ENCODE data around the gene TINAGL1.
"Not testable (repeated sequence)": the region's sequence is repeated elsewhere in the genome, so short reads cannot be mapped to it uniquely, and the experiment has no call there.

Gene TINAGL1

GRCh38 chr1:31586376-31587327 is 10.3 kb downstream of the TINAGL1 start:
- peaks cover 9% of the 10 kb centered on the region for H3K4me1 Mint-ChIP-seq
- H3K27me3 Mint-ChIP-seq = peaks cover 57% of the 10 kb centered on the region
- no peaks in the 10 kb centered on the region for H3K36me3 Mint-ChIP-seq
- no peak overlapping the region for H3K27ac Mint-ChIP-seq
- H3K9me3 Mint-ChIP-seq = no peaks in the 10 kb centered on the region
- H3K4me3 Mint-ChIP-seq = no peak overlapping the region
- peak; percentile 39 for ATAC-seq

- H3K4me1 Mint-ChIP-seq, ATAC-seq, H3K4me3 Mint-ChIP-seq, H3K36me3 Mint-ChIP-seq, H3K9me3 Mint-ChIP-seq, H3K27ac Mint-ChIP-seq: not testable (repeated sequence)
- H3K27me3 Mint-ChIP-seq = peaks cover 64% of the 10 kb centered on the region
Measured at GRCh38 chr1:31587328-31587699, 11.0 kb downstream of the TINAGL1 start.

- Mint-ChIP-seq H3K36me3 (no peaks in the 10 kb centered on the region), H3K4me3 (no peak overlapping the region), H3K27me3 (peaks cover 69% of the 10 kb centered on the region), H3K9me3 (no peaks in the 10 kb centered on the region), H3K4me1 (peaks cover 9% of the 10 kb centered on the region), H3K27ac (no peak overlapping the region)
- peak; percentile 50 for ATAC-seq
Measured at GRCh38 chr1:31587720-31588423, 11.6 kb downstream of the TINAGL1 start.

- no peaks in the 10 kb centered on the region for H3K9me3 Mint-ChIP-seq
- H3K36me3 Mint-ChIP-seq = no peaks in the 10 kb centered on the region
- peaks cover 70% of the 10 kb centered on the region for H3K27me3 Mint-ChIP-seq
- peaks cover 9% of the 10 kb centered on the region for H3K4me1 Mint-ChIP-seq
- H3K4me3 Mint-ChIP-seq = no peak overlapping the region
- no peak overlapping the region for H3K27ac Mint-ChIP-seq
- ATAC-seq = no peak
Measured at GRCh38 chr1:31588751-31589515, 12.6 kb downstream of the TINAGL1 start.

GRCh38 chr1:31591425-31592093 is 15.2 kb downstream of the TINAGL1 start:
- H3K27me3 Mint-ChIP-seq = peaks cover 58% of the 10 kb centered on the region
- no peak for ATAC-seq
- H3K27ac Mint-ChIP-seq = no peak overlapping the region
- H3K4me1 Mint-ChIP-seq = peaks cover 14% of the 10 kb centered on the region
- no peaks in the 10 kb centered on the region for H3K36me3 Mint-ChIP-seq
- H3K4me3 Mint-ChIP-seq = no peak overlapping the region
- H3K9me3 Mint-ChIP-seq = no peaks in the 10 kb centered on the region

- H3K4me1 Mint-ChIP-seq = peaks cover 17% of the 10 kb centered on the region
- H3K9me3 Mint-ChIP-seq = no peaks in the 10 kb centered on the region
- no peak for ATAC-seq
- peaks cover 55% of the 10 kb centered on the region for H3K27me3 Mint-ChIP-seq
- no peaks in the 10 kb centered on the region for H3K36me3 Mint-ChIP-seq
- H3K4me3 Mint-ChIP-seq = no peak overlapping the region
- H3K27ac Mint-ChIP-seq = no peak overlapping the region
Measured at GRCh38 chr1:31592132-31592531, 15.8 kb downstream of the TINAGL1 start.

- peaks cover 10% of the 10 kb centered on the region for H3K4me1 Mint-ChIP-seq
- H3K9me3 Mint-ChIP-seq = no peaks in the 10 kb centered on the region
- H3K27me3 Mint-ChIP-seq = peaks cover 47% of the 10 kb centered on the region
- ATAC-seq = no peak
- H3K4me3 Mint-ChIP-seq = no peak overlapping the region
- no peaks in the 10 kb centered on the region for H3K36me3 Mint-ChIP-seq
- H3K27ac Mint-ChIP-seq = no peak overlapping the region
Measured at GRCh38 chr1:31593136-31593665, 16.9 kb downstream of the TINAGL1 start.

GRCh38 chr1:31593770-31594632 is 17.7 kb downstream of the TINAGL1 start:
- H3K4me1 Mint-ChIP-seq = peaks cover 7% of the 10 kb centered on the region
- H3K9me3 Mint-ChIP-seq = no peaks in the 10 kb centered on the region
- ATAC-seq = peak; percentile 85
- H3K27me3 Mint-ChIP-seq = peaks cover 42% of the 10 kb centered on the region
- H3K36me3 Mint-ChIP-seq = no peaks in the 10 kb centered on the region
- H3K27ac Mint-ChIP-seq = no peak overlapping the region
- no peak overlapping the region for H3K4me3 Mint-ChIP-seq

GRCh38 chr1:31595836-31596736 is 19.8 kb downstream of the TINAGL1 start:
- Mint-ChIP-seq H3K27me3 (peaks cover 25% of the 10 kb centered on the region), H3K4me1 (peaks cover 7% of the 10 kb centered on the region), H3K27ac (peak overlapping the region; percentile 2), H3K4me3 (no peak overlapping the region), H3K9me3 (no peaks in the 10 kb centered on the region), H3K36me3 (no peaks in the 10 kb centered on the region)
- no peak for ATAC-seq

- no peaks in the 10 kb centered on the region for H3K9me3 Mint-ChIP-seq
- H3K27ac Mint-ChIP-seq = peak overlapping the region; percentile 2
- H3K4me1 Mint-ChIP-seq = peaks cover 7% of the 10 kb centered on the region
- ATAC-seq = no peak
- peaks cover 19% of the 10 kb centered on the region for H3K27me3 Mint-ChIP-seq
- H3K36me3 Mint-ChIP-seq = no peaks in the 10 kb centered on the region
- H3K4me3 Mint-ChIP-seq = no peak overlapping the region
Measured at GRCh38 chr1:31596737-31597097, 20.4 kb downstream of the TINAGL1 start.

- H3K4me1 Mint-ChIP-seq = peaks cover 7% of the 10 kb centered on the region
- no peaks in the 10 kb centered on the region for H3K36me3 Mint-ChIP-seq
- no peak for ATAC-seq
- H3K27ac Mint-ChIP-seq = no peak overlapping the region
- H3K9me3 Mint-ChIP-seq = peaks cover 3% of the 10 kb centered on the region
- peaks cover 6% of the 10 kb centered on the region for H3K27me3 Mint-ChIP-seq
- H3K4me3 Mint-ChIP-seq = no peak overlapping the region
Measured at GRCh38 chr1:31598980-31599379, 22.7 kb downstream of the TINAGL1 start.

- no peaks in the 10 kb centered on the region for H3K36me3 Mint-ChIP-seq
- no peak for ATAC-seq
- H3K27ac Mint-ChIP-seq = peak overlapping the region; percentile 25
- H3K9me3 Mint-ChIP-seq = peaks cover 3% of the 10 kb centered on the region
- H3K4me3 Mint-ChIP-seq = no peak overlapping the region
- peaks cover 6% of the 10 kb centered on the region for H3K27me3 Mint-ChIP-seq
- H3K4me1 Mint-ChIP-seq = peaks cover 8% of the 10 kb centered on the region
Measured at GRCh38 chr1:31600641-31601040, 24.3 kb downstream of the TINAGL1 start.

GRCh38 chr1:31602081-31602480 is 25.8 kb downstream of the TINAGL1 start:
- Mint-ChIP-seq H3K4me1 (peaks cover 10% of the 10 kb centered on the region), H3K9me3 (peaks cover 6% of the 10 kb centered on the region), H3K4me3 (no peak overlapping the region), H3K36me3 (no peaks in the 10 kb centered on the region), H3K27me3 (no peaks in the 10 kb centered on the region), H3K27ac (no peak overlapping the region)
- ATAC-seq = no peak

Data from stimulated activated memory B cell treated with anti-CD40 and anti-IgM and Interleukin-4, amounts not matched to agents 10 μg/mL and 1 μg/mL and 100 μg/mL, for 72 hours (primary cell).